DMS79 (cell line): ENCODE results near the gene RNU5D-1.
"Not testable (repeated sequence)": the region's sequence is repeated elsewhere in the genome, so short reads cannot be mapped to it uniquely, and the experiment has no call there.

ENCODE experiments used
- DNase-seq: peaks from one replicate; lab custom pipeline; 2025; lab: John Stamatoyannopoulos, UW

RNU5D-1 gene

DNA sequence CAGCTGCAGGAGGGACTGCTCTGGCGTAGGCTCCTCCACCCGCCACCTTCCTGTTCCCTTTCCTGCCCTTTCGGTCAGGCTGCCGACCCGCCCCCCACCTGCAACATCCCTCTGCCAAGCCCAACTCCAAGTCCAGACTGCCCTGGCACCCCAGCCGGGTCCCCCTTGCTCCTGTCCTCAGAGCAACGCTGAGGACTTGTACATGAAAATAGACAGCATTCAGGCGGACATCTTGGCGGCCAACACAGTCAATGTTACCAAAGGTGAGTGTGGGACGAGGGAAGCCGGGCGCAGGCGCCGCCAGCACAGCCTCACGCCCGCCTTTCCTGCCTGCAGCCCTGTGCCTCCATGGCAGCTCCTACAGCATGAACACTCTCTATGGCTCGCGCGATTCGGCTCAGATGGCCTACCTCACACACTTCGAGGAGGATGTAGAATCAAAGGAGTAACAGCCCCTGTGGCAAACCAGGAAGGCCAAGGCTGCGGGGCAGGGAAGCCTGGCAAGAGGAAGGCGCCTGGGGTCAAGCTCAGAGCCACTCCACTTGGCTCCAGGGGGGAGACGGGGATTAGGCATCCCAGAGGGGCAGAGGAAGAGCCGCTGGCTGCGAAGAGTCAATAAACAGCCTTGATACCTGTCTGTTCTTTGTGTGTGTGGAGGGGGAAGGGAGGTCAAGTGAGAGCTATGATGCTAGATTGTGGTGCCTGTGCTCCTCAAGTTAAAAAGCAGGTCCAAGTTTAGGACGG is 5.8 kb downstream of the RNU5D-1 start:
- DNase-seq = no peak

DNA sequence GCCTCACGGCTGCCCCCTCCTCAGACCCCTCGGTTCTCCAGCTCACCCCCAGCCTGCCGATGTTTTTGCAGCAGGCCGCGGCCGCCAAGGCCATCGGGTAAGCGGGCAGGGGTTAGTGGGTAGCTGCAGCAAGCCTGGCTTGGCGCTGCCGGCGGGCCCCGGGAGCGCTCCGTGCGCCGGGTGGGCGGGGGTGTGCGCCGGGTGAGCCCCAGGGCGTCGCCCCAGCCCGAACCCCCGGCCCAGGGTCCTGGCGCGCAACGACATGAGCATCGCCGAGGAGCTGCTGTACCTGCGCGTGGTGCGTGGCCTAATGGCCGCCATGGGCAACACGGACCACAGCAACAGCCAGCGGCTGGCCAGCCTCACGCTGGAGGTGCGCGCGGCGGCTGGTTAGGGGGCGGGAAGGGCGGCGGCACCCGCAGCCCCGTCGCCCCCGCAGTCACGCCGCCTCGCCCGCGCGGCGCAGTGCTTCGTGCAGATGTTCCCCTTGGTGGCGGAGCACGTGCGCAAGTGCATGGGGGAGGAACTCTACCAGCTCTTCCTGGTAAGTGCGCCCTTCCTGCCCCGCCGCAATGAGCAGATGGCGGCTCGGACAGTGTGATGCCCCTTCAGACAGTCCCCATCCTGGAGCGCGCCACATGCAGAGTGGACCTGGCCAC is 6.5 kb downstream of the RNU5D-1 start:
- DNase-seq = no peak

DNA sequence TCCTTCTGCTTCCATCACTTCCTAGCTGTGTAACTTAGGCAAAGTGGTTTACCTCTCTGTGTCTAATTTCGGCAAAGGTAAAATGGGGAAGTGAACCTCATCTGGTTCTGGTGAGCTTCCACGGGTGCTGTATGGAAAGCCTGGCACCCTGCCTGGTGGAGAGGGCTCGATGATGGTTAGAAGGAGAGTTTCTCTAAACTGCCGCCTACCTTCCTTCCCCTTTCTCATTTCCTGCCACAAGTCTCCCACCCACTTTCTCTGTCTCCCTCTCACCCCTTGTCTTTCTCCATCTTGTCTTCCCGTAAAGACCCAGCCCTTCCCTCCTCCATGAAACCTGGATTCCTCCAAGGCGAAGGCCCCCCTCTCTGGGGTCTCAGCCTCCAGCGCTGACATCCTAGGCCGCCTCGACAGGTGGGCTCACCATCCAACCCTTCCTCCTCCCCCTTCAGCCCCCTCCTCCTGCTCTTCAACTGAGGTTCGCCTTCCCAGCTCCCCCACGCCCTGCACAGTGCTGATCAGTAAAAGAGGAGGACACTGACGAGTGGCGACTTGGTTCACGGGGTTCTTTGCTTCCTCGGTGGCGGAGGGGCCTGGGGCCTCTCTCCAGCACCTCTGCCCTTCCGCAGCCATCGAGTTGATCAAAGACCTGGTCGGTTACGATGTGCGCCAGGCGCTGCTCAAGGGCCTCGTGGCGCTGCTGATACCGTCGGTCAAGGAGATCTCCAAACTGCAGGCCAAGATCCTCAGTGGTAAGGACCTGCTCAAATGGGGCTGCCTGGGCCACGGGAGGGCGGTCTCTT is 7.3 kb downstream of the RNU5D-1 start:
- no peak for DNase-seq

DNA sequence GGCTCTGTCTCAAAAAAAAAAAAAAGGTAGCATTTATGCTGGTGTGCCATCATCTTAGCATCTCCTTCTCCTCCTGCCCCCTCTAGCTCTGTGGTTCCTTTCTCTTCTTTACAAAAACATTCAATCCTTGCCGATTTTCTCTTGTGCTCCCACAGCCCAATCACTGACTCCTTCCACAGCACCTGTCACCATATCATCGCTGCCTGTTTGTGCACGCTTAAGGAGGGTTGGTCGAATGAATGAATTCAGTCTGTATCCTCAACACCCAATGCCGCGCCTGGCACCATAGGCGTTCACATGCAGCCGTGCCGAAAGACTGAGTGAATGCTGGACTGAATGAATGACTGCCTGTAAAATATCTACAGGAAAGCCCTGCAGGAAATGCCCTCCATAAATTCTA is 7.9 kb downstream of the RNU5D-1 start:
- no peak for DNase-seq

DNA sequence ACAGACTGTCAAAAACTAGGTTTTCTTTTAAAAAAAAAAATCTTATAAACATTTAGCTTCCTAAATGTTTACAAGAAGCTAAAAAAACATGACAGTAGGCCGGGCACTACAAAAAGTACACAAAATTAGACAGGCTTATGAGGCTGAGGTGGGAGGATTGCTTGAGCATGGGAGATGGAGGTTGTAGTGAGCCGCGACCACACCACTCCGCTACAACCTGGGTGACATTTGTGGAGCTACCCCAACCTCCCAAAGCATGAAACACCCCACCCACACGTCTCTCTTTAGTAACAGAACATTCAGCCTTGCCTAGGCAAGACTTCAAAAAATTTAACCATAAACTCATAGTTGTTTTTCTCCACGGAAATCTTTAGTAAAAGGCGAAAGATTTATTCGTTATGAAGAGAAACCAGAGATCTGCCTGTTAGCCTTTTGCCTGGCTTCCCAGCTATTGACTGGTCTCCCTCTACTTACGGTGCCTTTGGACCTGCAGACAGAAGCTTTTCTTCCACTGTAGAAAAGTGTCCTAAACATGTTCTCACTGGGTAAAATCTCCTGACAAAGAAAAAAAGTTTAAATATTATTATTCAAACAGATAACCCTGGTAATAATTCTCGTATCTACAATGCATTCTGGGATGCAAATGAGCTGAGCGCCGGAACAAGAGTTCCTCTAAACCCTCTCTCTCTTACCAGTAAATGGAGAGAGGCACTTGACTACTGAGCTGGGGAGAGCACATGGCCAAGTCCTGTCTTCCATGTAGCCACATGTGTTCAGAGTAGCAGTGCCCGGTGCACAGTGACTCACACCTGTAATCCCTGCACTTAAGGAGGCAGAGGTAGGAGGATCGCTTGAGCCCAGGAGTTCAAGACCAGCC is 9.2 kb downstream of the RNU5D-1 start:
- peak; percentile 99 for DNase-seq

DNA sequence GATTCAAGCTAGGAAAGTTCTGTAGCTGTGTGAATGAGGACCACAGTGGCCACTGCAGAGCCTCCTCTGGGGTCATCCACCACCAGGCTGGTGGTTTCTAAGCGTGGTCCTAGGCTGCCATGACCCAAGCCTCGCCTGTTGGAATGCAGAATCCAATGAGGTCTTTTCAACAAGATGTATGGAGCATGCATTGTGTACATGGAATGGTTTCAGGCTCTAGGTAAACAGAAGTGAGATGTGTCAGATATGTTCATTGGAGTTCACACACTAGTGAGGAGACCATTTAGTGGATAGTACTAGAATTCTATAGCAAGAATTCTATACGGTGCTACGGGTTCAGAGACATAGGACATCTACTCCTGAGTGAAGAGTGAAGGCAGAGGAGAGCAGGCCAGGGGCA is 10.7 kb downstream of the RNU5D-1 start:
- no peak for DNase-seq

DNA sequence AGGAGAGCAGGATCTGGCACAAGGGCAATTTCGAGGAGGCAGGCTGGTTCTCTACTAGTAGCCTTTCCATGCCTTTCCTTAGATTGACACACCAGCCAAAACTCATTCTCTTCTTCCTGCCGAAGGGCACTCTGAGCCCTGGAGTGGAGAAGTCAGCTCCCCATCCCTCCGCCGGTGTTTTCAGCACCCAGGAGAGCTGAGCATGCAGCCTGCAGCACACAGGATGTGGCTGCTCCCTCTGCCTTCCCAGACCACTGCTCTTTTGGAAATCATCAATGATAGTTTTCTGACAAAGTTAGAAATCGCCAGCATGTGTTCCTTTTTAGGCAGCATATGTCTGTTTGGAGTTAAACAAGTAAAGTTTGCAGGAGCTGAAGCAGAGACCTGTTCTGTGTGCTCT is 11.7 kb downstream of the RNU5D-1 start:
- no peak for DNase-seq

DNA sequence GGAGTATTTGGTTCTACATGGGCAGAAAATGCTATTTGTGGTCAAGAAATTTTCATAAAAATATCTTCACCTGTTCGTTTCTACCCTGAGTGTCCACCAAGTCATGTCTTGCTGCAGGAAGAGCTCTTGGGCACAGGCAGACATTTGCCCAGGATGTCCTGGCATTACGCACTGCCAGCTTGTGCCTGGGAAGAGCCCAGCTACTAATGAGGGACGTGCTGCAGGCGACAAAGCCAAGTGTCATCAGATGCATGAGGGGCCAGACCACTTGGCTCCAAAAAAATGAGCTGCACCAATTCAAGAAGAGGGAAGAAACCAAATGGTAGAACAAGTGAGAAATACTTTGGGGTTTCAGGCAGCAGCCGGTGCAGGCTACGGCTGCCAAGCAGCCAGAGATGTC is 12.9 kb downstream of the RNU5D-1 start:
- no peak for DNase-seq

DNA sequence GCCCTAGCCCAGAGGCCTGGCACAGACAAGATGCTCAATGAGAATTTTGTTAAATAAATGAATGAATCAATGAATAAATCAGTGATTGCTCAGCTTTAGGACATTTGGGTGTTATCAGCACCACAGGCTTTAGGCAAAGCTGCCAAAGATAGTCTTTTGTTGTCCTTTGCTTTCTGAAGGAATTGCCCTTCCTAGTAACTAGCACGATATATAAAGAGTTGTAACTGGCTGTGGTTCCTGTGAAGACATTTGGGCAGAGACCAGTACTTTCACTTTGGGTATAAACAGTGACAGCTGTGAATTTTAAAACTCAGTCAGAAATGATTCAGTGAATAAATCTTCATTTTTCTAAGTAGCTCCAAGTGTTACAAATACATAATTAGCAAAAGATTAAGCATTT is 13.3 kb downstream of the RNU5D-1 start:
- no peak for DNase-seq

DNA sequence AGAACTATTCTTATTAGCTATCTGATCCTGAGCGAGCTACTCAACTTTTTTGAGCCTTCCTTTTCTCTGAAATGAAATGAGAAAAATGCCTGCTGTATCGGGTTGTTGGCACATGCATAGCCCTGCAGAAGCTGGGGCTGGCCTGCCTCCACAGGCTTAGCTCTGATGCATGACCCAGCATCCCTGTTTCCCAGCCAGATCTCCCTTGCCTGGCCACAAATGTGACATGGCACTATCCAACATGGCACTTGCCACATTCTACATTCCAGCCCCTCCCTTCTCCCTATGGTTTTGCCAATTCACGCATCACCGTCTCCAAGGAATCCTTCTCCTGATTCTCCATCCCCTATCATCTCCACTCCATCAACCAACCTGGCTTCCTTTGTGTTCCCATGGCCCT is 13.8 kb downstream of the RNU5D-1 start:
- no peak for DNase-seq

DNA sequence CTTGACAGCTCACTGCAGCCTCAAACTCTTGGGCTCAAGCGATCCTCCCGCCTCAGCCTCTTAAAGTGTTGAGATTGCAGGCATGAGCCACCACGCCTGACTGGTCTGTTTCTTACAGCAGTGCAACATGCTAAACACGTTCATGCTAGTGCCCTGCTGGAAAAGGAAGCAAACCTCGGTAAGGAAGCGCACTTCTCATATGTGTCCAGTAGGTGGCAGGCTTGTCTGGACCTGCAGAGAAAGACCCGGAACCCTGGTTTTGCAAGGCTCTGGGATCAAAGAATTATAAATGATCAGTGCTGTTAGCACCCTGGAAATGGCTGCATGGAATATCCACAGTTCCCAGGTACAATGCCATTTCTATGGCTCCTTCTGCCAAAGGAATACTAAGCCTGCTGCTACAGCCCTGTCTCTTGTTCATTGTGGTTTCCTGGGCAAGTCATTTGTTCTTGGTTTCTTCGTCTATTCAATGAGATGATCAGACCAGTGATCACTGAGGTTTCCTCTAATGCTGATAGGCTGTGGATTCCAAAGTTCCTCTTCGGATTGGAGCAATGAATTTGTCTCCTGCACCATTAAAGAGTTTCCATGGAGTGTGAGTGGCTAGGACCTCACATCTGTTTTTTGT is 15.9 kb downstream of the RNU5D-1 start:
- DNase-seq = peak; percentile 43

DNA sequence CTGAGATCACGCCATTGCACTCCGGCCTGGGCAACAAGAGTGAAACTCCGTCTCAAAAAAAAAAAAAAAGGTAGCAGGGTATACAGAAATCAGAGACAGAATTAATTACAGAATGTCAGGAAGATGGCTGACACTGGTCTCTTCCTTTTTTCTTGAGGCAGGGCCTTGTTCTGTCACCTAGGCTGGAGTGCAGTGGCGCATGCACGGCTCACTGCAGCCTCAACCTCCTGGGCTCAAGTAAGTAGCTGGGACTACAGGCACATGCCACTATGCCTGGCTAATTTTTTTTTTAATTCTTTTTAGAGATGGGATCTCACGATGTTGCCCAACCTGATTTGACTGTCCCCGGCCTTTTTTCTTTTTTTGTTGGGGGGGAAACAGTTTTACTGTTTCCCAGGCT is 16.4 kb downstream of the RNU5D-1 start:
- no peak for DNase-seq

DNA sequence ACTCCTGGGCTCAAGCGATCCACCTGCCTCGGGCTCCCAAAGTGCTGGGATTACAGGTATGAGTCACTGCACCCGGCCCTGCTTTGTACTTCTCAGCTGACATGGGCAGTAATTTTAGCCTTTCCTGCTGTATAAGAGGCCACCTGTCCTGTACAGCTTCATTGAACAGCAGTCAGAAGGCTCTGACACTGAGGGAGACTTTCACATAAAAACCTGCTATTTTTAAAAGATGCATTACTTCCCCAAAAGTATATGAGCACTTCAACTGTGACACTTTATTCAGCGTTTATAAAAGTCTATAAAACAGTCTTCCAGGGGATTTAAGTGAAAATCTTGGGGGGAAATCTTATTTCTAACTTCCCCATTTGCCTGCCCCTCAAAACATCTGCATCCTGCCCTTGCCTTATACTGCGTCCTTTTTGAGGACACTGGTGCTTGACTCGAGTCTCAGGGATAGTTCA is 17.6 kb downstream of the RNU5D-1 start:
- DNase-seq = peak; percentile 45

DNA sequence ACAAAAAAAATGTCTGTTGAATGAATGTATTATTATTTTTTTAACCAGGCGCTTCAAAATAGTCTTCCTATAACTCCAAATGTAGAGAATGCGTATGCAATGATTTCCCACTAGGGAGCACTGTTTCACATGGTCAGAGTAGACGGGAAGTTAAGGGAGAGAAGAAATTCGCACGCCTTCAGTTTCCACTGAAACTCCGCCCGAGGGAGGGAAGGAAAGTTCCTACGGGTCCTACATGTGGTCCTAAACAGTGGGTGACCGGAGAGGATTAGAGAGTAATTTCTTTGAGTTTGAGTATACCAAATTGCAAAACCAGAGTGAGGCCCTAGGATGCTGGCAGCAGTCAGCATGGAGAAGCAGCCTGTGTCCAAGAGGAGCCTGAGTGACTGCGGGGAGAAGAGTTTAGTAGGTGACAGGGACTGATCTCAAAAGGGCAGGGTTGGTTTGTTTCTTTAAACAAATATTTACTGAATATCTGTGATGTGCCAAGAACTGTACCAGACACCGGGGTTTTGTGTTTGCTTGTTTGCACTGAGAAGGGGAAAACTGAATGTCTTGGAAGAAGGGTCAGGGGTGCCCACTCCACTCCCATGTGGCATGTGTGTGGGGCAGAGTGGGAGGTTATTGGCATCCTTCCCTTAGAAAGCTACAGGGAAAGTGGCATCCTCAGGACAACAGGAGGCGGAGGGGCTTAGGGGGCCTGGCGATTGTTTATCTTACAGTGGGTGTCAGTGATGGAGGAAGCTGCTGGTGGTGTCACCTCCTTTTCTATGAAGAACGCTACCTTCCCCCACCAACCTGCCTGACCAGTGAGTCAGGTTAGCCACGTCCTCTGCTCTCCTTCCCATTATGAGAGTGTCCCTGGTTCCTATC is 22.8 kb downstream of the RNU5D-1 start:
- no peak for DNase-seq

DNA sequence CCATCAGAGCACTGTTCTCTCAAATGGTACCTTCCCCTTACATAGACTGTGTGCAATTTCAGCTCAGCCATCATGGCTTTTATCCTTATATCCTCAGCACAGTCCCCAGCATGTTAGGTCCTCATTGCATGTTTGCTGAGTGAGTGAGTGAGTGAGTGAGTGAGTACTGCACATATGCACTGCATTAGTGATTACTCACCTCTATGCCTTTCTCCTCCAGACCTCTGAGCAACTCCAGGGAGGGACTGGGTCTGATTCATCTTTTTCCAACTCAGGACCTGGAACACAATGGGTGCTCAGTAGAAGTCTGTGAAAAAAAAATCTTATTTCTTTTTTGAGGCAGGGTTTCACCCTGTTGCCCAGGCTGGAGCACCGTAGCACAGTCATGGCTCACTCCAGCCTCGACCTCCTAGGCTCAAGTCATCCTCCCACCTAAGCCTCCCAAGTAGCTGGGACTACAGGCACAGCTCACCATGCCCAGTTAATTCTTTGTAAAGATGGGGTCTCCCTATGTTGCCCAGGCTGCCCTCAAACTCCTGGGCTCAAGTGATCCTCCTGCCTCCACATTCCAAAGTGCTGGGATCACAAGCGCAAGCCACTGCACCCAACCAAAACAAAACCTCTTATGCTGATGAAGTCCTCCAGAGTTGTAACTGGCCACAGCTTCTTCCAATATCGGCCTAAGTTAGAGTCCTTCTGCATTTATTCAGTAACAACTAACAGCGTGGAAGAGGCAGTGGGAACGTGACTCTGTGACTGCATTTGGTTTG is 23.7 kb downstream of the RNU5D-1 start:
- no peak for DNase-seq

DNA sequence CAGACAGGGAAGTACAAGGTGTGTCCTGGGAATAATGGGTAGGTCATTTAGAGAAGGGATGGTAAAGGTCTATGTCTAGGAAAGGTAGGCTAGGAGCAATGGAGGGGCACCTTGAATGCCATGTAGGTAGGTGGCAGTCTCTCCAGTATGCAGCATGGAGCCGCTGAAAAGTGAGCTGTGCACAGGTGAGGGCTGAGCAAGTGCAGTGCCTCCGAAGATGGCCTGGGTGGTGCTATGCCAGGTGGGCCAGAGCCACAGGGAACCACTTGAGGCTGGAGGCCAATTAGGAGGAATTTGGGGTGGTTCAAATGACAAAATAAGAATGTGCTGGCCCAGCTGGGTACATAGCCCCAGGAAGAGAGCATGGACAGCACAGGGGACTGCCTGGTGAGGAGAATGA is 25.0 kb downstream of the RNU5D-1 start:
- DNase-seq = no peak

DNA sequence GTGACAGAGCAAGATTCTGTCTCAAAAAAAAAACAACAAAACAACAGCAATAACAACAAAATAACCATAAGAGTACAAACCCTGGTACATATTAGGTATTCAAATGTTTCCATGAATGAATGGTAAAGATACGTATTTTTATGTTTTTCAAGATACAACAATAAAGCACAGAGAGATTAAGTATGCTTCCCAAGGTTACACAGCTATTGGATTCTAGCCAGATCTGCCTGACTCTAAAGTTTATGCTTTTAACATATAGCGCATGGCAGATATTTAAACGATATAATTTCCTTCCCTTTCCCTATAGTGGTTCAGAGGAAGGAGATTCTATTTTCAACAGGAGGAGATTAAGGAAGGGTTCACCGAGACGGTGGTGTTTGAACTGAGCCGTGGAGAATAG is 25.5 kb downstream of the RNU5D-1 start:
- no peak for DNase-seq

DNA sequence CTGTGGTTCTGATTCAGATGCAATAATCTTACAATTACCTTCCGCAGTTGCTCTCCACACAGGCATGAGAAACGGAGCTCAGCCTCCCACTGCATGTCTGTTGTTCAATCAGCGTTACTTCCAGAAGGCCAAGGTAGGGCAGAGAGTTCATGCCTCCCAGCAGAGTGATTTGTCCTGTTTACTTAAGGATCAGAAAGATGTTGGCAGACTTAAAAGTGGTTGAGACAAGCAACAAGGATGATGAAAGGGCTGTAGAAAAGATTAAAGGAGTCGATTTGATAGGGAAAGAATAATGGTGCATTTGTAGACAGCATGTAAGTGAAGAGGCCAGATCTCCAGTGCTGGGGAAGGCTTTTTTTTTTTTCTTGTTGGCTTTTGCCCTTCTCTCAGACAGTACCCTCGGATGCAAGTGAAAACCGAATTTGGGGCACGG is 29.8 kb downstream of the RNU5D-1 start:
- DNase-seq = peak; percentile 59

DNA sequence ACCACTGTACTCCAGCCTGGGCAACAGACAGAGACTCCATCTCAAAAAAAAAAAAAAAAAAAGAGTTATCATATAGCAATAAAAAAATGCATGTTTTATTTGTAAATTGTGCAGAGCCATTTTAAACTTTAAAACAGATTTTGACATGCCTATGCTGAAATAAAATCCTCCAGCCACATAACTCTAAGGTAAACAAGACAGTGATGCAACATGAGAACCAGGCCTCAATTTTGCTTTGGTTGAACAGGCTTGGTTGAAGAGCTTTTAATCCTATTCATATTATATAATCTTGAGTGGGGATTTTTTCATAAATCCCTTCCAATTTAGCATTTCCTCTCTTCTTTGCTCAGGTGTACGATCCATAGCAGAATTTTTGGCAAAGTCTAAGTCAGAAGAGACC is 30.4 kb downstream of the RNU5D-1 start:
- DNase-seq = peak; percentile 53

DNA sequence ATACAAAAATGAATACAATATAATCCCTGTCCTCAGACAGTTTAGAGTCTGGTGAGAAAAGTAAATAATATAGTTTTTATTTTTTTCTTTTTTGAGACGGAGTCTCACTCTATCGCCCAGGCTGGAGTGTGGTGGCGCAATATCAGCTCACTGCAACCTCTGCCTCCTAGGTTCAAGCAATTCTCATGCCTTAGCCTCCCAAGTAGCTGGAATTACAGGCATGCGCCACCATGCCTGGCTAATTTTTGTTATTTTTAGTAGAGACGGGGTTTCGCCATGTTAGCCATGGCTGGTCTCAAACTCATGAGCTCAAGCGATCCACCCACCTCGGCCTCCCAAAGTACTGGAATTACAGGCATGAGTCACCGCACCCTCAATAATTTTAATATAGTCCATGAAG is 31.6 kb downstream of the RNU5D-1 start:
- DNase-seq = not testable (repeated sequence)
